GM04503 (cell line): ENCODE data around the gene INSIG1.

Source experiments
- DNase-seq: peaks from one replicate; pipeline ENCODE4 v3.0.0-alpha.2; 2012; ENCODE audit warnings: low read depth

Gene INSIG1

DNA sequence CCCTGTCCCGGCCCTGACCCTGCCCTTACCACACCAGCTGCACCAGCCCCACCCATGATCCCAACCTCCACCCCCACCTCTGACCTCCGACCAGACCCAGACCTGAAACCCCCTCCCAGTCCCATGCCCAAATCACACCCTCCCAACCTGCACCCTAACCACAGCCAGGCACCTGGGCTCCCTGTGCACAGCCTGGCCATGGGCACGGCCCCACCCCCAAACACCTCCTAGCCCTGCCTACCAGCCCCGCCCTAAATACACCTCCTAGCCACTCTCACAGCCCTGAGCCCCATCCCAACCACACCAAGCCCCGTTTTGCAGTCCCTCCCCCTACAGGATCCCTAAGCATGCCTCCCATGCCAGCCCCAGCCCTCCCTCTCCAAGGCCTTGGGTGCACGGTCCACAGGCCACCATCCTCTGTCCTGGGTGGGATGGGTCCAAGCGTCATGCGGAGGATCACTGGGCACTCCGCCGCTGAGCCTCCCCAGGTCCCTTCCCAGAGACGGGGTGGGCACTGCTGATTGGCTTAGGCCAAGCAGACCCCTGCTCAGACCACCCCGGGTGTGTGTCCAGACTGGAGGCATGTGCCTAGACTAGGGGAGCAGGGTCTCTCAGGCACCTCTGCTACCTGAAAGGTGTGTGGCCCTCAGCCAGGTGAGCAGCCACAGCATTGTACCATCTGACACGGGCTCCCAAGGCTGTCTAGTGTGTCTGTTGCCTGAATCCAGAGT lies 30.1 kb downstream of the INSIG1 start:
- DNase-seq = no peak

DNA sequence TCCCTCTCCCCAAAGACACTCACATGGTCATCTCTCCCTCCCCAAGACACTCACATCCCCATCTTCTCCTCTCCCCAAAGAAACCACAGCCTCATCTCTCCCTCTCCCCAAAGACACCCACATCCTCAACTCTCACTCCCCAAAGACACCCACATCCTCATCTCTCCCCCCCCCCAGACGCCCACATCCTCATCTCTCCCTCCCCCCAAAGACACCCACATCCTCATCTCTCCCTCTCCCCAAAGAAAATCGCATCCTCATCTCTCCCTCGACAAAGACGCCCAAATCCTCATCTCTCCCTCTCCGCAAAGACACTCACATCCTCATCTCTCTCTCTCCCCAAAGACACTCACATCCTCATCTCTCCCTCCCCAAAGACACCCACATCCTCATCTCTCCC lies 31.5 kb downstream of the INSIG1 start:
- DNase-seq = no peak

DNA sequence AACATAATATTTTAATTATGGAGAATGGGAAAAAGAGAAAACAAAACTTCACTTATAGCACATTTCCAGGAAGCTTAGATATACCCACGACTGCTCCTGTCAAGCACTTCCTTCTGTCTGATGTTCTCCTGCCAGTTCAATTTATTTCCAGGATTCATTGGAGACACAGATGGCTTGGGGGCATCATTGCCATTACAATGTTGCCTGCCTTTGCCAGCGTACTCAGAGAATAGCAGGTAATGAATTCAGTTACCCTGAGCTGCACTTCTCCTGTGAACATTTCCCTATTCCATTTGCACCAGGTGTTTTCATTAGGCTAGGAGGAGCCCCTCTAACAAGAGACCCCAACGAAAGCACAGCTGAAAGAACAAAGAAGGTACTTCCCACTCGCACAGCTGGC lies 33.7 kb downstream of the INSIG1 start:
- no peak for DNase-seq

DNA sequence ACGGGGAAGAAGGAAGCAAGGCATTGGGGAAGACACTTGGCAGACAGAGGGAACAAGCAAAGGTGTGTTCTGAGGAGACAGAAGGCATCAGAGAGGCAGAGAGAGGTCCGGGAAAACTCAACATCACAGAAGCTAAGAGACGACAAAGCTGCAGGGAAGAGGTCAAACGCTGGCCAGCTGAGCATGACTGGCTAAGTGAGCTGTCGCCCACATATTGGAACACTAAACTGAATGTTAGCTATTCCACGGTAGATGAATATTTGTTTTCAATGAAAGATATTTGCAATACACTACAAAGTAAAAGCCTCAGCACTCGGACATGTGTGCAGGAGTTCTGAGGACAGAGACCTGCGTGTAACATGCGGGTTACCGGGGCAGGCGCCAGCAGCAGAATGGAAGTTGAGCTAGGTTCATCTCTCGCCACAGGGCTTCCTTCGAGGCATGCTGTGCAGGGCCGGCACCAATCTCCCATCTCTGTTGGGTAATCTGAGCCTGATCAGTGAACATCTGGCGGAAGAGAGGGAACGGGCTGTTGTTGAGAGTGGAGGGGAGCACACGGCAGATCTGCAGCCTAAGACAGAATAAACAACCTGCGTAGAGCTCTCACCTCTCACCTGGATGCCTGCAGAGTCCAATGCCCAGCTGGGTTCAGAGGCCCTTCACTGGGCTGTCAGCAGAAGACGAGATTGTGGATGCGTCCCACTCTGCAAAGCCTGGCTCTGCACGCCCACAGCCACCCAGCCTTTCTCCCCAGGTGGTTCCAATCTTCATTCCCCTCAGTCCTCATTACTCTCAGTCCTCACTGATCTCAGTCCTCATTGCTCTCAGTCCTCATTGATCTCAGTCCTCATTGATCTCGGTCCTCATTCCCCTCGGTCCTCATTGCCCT lies 35.9 kb downstream of the INSIG1 start:
- DNase-seq = no peak

DNA sequence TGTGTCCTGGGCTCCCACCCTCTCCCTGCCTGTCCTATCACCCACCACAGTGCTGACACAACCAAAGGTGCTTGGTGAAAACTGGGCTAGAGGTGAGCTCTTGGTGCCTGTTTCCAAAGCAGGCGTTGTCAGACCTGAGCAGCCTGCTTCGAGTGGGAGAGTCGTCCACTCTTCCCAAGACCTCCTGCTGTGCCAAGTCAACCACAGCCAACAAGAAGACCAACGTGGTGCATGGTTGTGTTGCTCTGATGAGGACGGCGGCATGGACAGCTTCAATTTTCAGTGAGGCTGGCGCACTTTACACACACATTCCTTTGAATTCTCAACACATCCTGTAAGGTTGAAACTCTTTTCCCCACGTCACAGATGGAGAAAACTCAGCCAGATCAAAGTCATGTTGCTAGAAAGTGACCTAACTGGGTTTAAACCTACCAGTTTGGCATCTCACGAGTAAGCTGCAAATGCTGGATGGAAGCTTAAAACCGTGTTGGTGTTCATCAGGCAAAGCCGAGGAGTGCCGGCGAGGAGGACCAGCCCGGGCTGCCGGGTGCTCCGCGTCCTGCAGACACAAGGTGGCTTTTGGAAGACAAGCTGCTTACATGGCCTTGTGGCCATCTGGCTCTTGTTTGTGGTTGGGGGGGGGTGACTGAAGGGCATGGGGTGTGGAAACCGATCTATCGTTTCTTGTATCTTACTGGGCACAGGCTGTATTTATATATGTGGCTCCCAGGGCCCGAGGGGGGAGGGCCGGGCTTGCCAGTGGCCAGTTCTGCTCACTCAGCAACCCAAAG lies 39.3 kb downstream of the INSIG1 start:
- no peak for DNase-seq

DNA sequence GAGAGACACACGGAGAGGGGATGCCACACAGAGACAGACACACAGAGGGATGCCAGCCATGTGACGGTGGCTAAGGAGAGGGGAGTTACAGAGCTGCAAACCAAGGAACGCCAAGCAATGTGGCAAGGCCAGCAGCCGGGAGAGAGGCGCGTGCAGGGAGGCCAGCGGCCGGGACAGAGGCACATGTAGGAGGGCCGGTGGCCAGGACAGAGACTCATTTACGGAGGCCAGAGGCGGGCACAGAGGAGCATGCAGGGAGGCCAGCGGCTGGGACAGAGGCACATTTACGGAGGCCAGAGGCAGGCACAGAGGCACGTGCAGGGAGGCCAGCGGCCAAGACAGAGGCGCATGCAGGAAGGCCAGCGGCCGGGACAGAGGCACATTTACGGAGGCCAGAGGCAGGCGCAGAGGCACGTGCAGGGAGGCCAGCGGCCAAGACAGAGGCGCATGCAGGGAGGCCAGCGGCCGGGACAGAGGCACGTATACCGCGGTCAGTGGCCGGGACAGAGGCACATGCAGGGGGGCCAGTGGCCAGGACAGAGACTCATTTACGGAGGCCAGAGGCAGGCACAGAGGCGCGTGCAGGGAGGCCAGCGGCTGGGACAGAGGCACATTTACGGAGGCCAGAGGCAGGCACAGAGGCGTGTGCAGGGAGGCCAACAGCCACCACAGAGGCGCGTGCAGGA lies 40.4 kb downstream of the INSIG1 start:
- no peak for DNase-seq

DNA sequence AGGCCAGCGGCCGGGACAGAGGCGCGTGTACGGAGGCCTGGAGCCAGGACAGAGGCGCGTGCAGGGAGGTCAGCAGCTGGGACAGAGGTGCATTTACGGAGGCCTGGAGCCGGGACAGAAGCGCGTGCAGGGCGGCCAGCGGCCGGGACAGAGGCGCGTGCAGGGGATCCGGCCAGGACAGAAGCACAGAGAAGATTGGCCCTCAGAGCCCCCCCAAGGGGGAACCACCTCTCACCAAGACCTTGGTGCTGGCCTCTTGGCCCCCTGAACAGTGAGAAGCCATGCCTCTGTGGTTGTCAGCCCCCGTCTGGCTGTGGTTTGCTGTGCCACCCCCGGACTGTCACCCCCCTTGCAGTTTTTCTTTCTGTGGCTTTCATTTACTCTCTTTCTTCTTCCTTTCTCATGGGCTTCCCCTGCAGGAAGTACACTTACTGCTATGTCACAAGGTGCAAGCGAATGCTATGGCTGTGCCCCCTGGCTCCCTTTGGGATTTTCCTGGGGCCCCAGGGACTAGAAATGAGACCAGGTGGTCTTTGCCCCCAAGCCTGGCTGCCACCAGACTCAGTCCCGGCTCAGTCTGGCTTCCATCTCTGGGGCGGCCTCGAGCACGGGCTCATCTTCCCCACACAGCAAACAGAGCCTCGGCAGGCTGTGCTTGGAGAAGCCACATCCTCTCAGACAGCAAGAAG lies 41.1 kb downstream of the INSIG1 start:
- DNase-seq = no peak

DNA sequence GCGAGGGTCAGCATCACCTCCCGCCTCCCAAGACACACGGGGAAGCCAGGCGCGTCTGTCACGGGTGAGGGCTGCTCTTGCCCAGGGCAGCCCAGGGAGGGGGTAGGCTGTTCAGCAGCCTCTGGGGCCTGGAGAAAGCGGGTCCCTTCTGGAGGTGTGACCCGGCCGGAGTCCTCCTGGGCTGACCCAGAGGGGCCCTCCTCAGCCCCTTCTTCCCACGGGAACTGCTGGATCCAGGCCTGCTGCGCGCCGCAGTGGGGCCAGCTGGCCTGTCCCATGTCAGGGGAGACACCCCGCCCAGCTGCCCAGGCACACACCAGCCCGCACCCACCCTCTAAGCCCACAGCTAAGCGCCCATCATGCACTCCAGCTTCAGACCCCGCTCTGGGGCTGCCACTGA lies 41.8 kb downstream of the INSIG1 start:
- no peak for DNase-seq

DNA sequence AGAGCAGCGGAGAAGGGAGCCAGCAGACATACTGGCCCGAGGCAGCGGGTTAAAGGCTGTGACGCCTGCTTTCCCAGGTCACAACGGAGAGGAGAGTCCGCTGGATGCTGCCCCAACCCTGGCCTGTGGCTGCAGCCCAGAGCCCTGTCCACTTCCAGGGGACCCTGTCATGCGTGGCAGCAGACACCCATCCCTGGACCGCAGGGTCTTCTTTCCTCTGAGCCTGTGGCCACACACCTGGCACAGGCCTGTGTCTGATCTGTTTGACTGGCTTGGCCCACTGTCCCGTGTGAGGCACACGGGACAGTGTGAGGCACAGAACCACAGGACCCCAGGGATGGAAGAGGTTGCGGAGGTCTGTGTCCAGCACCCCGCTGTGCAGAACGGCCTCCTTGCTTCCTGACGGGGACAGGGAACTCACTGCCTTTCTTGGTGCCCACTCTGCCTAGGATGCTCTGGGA lies 42.4 kb downstream of the INSIG1 start:
- DNase-seq = no peak

DNA sequence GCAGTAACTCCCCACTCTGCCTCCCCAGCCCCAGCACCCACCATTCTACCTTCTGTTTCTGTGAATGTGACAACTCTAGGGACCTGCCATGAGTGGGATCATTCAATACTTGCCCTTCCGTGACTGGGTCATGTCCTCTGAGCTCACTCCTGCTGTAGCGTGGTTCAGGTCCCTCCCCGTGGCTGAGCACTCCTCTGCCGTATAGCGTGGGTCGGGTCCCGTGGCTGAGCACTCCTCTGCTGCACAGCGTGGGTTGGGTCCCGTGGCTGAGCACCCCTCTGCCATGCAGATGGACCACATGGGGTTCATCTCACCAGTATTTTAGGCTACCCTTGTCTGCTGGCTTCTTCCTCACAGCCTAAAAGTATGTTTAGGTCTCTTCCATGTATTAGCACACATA lies 43.0 kb downstream of the INSIG1 start:
- no peak for DNase-seq

DNA sequence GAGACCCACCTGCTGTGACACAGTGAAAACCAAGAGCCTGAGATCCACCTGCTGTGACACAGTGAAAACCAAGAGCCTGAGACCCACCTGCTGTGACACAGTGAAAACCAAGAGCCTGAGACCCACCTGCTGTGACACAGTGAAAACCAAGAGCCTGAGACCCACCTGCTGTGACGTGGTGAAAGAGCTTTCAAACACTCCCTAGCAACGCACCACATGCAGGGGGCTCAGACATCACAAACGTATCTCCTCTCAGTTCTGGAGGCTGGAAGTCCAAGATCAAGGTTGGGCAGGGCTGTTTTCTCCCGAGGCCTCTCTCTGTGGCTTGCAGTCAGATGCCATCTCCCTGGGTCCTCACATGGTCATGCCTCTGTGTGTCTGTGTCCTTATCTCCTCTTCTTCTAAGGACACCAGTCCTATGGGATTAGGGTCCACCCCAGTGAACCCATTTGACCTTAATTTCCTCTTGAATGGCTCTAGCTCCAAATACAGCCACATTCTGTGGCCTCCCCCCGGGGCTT lies 43.8 kb downstream of the INSIG1 start:
- no peak for DNase-seq

DNA sequence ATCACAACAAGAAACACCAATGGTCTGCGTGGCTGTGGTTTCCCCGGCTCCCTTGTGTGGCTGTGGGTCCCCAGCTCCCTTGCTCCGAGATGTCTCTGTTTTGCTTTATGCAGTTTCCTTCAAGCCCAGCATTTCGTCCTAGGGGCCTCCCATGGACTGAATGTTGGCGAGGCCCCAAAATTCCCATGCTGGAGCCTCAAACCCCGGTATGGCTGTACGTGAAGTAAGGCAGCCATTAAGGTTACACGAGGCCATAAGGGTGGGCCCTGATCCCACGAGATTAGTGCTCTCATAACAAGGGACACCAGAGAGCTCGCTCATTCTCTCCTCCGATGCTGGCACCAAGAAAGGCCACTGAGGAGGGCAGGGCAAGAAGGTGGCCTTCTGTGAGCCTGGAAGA lies 44.6 kb downstream of the INSIG1 start:
- no peak for DNase-seq

DNA sequence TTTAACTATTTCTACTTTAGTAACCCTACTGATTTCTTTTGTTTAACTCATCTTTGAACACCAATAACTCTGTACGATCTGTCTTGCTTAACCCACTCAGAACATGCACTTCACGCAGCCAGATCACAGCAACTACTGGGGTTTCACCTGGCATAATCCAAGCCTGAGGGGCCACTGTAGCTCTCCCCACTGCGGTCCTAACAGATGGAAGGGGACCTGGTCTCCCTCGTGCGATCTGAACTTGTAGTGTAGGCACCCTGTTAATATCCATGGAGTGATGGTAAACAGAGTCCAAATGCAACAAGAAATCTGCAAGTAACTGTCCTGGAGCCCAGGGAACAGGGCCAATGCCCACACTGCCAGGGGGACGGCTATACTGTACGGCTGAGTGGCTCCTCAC lies 45.5 kb downstream of the INSIG1 start:
- DNase-seq = no peak

DNA sequence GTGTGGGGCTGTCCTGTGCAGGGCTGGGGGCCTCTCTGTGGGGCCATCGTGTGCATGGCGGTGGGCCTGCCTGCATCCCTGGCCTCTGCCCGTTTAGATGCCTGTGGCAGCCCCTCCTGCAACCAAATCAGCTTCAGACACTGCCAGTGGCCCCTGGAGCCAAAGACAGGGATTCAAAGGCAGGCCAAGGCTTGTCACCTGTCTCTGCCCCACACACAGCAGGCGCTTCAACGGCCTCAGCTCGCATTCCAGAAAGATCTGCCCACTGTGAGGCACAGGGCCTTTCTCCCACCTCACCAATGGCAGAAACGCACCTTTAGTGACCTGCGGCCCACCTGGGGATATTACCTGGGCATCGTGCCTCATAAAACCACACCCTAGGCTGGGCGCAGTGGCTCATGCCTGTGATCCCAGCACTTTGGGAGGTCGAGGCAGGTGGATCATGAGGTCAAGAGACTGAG lies 46.0 kb downstream of the INSIG1 start:
- no peak for DNase-seq

DNA sequence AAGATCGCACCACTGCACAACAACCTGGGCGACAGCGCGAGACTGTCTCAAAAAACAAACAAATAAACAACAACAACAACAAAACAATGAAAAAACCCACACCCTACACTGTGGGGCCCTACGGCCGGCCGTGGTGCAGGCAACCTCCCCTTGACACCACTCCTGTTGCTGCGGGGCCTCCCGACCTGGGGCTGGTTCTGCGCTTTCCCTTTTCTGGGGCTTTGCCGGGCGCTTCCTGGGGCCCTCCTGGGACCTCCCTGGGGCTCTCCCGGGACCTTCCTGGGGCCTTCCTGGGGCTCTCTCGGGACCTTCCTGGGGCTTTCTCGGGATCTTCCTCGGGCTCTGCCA lies 46.6 kb downstream of the INSIG1 start:
- no peak for DNase-seq

DNA sequence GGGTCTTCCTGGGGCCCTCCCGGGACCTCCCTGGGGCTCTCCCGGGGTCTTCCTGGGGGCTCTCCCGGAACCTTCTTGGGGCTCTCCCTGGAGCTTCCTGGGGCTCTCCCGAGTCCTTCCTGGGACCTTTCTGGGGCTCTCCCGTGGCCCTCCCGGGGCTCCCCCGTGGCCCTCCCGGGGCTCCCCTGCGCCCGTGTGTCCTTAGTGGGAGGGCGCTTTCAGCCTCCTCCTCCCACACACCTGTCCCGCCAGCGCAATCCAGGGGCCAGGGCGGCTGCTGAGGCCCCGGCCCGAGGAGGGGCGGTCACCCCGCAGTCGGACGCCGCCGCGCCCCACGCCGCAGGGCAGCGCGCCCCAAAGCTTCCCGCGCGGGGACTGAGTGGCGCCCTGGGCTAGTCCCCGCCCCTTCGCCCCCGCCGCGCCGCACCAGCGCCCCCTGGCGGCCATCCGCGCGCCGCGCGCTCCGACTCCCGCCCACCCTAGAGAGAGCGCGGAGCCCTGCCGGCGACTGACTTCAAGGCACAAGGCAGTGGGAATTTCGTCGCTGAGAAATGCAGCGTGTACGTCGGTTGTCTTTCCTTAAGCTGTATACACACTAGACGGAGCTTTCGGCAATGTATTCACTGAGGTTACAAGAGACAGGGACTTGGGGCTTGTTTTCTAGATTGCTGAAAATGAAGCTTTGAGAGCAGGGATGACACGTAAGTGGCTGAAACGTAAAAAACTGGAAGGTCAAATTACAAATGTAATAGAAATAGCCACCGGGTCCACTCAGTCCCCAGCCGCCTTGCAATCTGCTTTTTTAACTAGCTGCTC lies 47.1 kb downstream of the INSIG1 start:
- peak; percentile 2 for DNase-seq

DNA sequence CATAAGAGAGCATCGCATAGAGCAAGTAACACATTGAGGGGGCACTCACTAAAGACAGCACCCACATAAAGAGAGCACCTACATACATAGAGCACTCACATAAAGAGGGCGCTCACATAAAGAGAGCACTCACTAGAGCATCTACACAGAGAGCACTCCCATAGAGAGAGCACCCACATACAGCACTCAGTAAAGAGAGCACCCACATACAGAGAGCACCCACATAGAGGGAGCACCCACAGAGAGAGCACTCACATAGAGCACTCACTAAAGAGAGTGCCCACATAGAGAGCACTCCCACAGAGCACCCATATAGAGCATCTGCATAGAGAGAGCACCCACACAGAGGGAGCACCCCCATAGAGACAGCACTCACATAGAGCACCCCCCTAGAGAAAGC lies 47.8 kb downstream of the INSIG1 start:
- DNase-seq = no peak

DNA sequence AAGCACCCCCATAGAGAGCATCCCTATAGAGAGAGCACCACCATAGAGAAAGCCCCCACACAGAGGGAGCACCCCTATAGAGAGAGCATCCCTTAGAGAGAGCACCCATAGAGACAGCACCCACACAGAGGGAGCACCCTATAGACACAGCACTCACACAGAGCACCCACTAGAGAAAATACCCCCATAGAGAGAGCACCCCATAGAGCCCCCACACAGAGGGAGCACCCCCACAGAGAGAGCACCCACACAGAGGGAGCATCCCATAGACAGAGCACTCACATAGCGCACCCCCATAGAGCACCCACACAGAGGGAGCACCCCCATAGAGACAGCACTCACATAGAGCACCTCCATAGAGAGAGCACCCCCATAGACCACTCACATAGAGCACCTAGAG lies 48.6 kb downstream of the INSIG1 start:
- DNase-seq = no peak

DNA sequence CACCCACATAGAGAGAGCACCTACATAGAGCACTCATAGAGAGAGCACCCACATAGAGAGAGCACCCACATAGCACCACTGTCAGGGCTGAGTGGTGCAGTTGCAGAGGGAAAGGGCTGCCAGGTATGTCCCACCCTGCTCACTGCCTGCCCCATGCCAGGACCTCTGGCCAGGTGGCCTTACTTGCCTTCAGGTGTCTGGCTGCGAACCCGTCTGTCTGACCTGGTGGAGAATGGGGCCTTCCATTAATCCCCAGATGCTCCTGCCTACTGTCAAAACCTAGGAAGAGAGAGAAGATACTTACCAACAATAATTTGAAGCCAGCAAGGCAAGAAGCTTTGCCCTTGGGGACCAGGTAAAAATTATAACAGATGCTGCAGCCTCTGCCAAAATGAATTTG lies 51.1 kb downstream of the INSIG1 start:
- no peak for DNase-seq

DNA sequence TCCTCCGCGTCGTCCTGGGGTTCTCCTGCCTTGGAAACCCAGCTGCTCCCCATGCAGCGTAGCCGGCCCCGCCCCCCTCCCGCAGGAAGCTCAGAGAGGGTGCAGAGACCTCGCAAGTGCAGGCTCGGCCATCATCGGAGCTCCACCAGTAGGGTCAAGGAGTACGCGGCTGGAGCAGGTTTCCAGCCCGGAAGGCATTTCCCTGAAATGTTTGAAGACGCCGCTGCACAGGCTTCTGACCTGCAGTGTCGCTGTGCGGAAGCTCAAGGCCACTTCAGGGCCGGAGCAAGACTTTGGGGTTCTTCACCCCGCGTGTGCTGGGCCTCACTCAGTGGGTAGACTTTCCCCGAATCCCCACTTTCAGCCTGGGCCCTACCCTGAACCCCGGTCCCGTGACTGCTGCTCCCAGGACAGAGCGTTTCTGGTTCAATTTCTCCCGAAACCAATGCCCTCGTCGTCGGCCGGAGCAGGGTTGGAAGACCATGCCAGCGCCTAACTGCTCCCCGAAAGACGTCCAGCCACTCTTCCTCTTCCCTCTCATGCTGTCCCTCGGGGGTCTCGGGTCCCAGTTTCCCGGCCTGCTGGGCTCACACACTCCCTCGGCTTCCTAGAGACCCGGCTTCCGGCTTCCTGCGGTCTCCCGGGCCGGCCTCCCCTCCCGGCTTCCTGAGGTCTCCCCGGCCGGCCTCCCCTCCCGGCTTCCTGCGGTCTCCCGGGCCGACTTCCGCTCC lies 52.1 kb downstream of the INSIG1 start:
- no peak for DNase-seq
